GM21786 (cell line): Measurements from ENCODE around the gene OXCT2.
"Not testable (repeated sequence)": the region's sequence is repeated elsewhere in the genome, so short reads cannot be mapped to it uniquely, and the experiment has no call there.

Experiments used
- ATAC-seq: cut with Tn5 transposase; IDR thresholded peaks from one replicate; pipeline ENCODE4 v1.9.1; 2021; ENCODE audit not compliant: unreplicated experiment

OXCT2 gene

GRCh38 chr1:39787964-39788363 is 16.8 kb upstream of the OXCT2 start:
- ATAC-seq: not testable (repeated sequence)

- ATAC-seq: no peak
These were observed 16.3 kb upstream of the OXCT2 start for GRCh38 chr1:39787468-39787867.

GRCh38 chr1:39787108-39787375 is 15.9 kb upstream of the OXCT2 start:
- not testable (repeated sequence) for ATAC-seq

GRCh38 chr1:39786303-39787107 is 15.4 kb upstream of the OXCT2 start:
- not testable (repeated sequence) for ATAC-seq

- ATAC-seq: not testable (repeated sequence)
These were observed 11.5 kb upstream of the OXCT2 start for GRCh38 chr1:39782685-39783084.

GRCh38 chr1:39782103-39782502 is 11.0 kb upstream of the OXCT2 start:
- no peak for ATAC-seq

GRCh38 chr1:39781349-39781715 is 10.2 kb upstream of the OXCT2 start:
- no peak for ATAC-seq

GRCh38 chr1:39779821-39780220 is 8.7 kb upstream of the OXCT2 start:
- no peak for ATAC-seq

- ATAC-seq: no peak
These were observed 8.0 kb upstream of the OXCT2 start for GRCh38 chr1:39779137-39779536.

GRCh38 chr1:39778463-39779099 is 7.4 kb upstream of the OXCT2 start:
- not testable (repeated sequence) for ATAC-seq

GRCh38 chr1:39777896-39778295 is 6.7 kb upstream of the OXCT2 start:
- not testable (repeated sequence) for ATAC-seq

GRCh38 chr1:39777306-39777705 is 6.2 kb upstream of the OXCT2 start:
- no peak for ATAC-seq

GRCh38 chr1:39776886-39777285 is 5.7 kb upstream of the OXCT2 start:
- no peak for ATAC-seq

- ATAC-seq: peak; percentile 55
These were observed 5.2 kb upstream of the OXCT2 start for GRCh38 chr1:39776400-39776713.

- ATAC-seq: not testable (repeated sequence)
These were observed 4.7 kb upstream of the OXCT2 start for GRCh38 chr1:39775676-39776399.

GRCh38 chr1:39775141-39775540 is 4.0 kb upstream of the OXCT2 start:
- not testable (repeated sequence) for ATAC-seq

- not testable (repeated sequence) for ATAC-seq
These were observed 2.3 kb upstream of the OXCT2 start for GRCh38 chr1:39773369-39773979.

GRCh38 chr1:39770100-39771021 is 787 bp downstream of the OXCT2 start:
- not testable (repeated sequence) for ATAC-seq

- not testable (repeated sequence) for ATAC-seq
These were observed 1.6 kb downstream of the OXCT2 start for GRCh38 chr1:39769502-39769901.

GRCh38 chr1:39766466-39766865 is 4.7 kb downstream of the OXCT2 start:
- ATAC-seq: not testable (repeated sequence)

- not testable (repeated sequence) for ATAC-seq
These were observed 6.6 kb downstream of the OXCT2 start for GRCh38 chr1:39764512-39764911.
